ENCODE measurements around the gene CLBA1.
"Not testable (repeated sequence)": the region's sequence is repeated elsewhere in the genome, so short reads cannot be mapped to it uniquely, and the experiment has no call there.

CLBA1 gene

DNA sequence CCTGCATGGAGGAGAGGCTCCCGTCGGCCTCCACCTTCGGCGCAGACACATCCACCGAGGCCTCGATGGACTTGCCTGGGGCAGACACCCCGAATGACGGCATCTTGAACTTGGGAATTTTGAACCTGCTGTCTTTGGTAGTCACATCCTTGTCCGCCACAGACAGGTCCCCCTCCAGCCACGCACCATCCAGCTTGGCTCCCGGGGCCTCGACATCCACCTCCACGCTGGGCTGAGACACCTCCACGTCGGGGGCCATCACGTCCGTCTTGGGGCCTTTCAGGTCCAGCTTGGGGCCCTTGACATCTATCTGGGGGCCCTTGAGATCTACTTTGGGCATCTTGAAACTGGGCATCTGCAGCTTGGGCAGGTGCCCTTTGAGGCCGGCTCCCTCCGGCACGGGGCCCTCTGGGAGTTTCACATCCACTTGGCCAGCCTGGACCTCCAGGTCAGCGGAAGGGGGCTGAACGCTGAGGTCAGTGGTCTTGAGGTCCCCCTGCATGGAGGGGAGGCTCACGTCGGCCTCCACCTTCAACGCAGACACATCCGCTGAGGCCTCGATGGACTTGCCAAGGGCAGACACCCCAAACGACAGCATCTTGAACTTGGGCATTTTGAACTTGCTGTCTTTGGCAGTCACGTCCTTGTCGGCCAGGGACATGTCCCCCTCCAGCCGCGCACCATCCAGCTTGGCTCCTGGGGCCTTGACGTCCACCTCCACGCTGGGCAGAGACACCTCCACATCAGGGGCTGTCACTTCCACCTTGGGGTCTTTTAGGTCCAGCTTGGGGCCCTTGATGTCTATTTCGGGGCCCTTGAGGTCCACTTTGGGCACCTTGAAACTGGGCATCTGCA lies 37.5 kb upstream of the CLBA1 start:
- DNase-seq, result not testable (repeated sequence)

DNA sequence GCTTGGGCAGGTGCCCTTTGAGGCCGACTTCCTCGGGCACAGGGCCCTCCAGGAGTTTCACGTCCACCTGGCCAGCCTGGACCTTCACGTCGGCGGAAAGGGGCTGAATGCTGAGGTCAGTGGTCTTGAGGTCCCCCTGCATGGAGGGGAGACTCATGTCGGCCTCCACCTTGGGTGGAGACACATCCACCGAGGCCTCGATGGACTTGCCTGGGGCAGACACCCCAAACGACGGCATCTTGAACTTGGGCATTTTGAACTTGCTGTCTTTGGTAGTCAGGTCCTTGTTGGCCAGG lies 36.9 kb upstream of the CLBA1 start:
- no peak for DNase-seq

DNA sequence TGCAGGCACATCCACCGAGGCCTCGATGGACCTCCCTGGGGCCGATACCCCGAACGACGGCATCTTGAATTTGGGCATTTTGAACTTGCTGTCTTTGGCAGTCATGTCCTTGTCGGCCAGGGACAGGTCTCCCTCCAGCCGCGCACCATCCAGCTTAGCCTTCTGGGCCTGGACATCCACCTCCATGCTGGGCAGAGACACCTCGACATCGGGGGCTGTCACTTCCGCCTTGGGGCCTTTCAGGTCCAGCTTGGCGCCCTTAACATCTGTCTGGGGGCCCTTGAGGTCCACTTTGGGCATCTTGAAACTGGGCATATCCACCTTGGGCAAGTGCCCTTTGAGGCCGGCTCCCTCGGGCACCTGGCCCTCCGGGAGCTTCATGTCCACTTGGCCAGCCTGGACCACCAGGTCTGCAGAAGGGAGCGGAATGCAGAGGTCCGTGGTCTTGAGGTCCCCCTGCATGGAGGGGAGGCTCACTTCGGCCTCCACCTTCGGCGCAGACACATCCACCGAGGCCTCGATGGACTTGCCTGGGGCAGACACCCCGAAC lies 36.1 kb upstream of the CLBA1 start:
- not testable (repeated sequence) for DNase-seq

DNA sequence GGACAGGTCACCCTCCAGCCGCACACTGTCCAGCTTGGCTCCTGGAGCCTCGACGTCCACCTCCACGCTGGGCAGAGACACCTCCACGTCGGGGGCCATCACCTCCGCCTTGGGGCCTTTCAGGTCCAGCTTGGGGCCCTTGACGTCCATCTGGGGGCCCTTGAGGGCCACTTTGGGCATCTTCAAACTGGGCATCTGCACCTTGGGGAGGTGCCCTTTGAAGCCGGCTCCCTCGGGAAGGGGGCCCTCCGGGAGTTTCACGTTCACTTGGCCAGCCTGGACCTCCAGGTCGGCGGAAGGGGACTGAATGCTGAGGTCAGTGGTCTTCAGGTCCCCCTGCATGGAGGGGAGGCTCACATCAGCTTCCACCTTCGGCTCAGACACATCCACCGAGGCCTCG lies 35.6 kb upstream of the CLBA1 start:
- no peak for DNase-seq

DNA sequence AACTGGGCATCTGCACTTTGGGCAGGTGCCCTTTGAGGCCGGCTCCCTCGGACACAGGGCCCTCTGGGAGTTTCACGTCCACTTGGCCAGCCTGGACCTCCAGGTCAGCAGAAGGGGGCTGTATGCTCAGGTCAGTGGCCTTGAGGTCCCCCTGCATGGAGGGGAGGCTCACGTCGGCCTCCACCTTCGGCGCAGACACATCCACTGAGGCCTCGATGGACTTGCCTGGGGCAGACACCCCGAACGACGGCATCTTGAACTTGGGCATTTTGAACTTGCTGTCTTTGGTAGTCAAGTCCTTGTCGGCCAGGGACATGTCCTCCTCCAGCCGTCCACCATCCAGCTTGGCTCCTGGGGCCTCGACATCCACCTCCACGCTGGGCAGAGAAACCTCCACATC lies 34.9 kb upstream of the CLBA1 start:
- DNase-seq, result not testable (repeated sequence)

GRCh38 chr14:104951863-104952657 lies 33.5 kb upstream of the CLBA1 start:
- not testable (repeated sequence) for DNase-seq

DNA sequence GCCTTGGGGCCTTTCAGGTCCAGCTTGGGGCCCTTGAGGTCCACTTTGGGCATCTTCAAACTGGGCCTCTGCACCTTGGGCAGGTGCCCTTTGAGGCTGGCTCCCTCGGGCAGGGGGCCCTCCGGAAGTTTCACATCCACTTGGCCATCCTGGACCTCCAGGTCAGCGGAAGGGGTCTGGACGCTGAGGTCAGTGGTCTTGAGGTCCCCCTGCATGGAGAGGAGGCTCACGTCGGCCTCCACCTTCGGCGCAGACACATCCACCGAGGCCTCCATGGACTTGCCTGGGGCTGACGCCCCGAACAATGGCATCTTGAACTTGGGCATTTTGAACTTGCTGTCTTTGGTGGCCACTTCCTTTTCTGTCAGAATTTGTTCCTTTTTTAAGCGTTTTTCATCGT lies 32.5 kb upstream of the CLBA1 start:
- no peak for DNase-seq

GRCh38 chr14:104953896-104954656 lies 31.5 kb upstream of the CLBA1 start:
- no peak for DNase-seq

- no peak for DNase-seq
Observed at GRCh38 chr14:104954746-104955395, 30.7 kb upstream of the CLBA1 start.

GRCh38 chr14:104955396-104955770 lies 30.2 kb upstream of the CLBA1 start:
- no peak for DNase-seq

DNA sequence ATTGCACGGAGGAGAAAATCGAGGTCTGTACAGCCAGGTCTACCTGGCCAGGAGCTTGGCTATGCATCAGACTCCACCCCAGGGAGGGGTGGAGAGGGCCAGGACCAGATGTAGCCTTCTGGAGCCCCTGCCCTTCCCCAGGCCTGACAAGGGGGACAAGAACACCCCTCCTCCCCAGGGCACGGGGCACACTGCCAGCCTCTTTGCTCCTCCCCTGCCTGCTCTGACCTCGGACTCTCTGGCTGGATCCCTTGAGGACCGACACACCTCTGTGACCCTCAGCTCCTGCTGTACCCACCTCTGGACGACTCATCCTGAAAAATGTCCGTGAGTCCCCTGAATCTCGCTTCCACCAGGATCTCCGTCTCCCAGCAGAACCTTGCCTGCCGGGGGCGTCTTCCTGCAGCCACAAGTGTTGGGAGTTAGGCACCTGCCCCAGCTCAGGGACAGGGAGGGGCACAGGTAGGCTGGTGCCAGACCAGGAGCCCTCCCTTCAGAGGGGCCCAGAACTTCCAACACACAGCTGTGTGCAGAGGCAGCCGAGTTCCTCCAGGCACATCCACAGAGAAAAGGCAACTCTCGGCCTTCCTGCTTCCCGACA lies 29.2 kb upstream of the CLBA1 start:
- no peak for DNase-seq

- no peak for DNase-seq
Observed at GRCh38 chr14:104957146-104958113, 28.2 kb upstream of the CLBA1 start.

GRCh38 chr14:104964546-104964945 lies 21.0 kb upstream of the CLBA1 start:
- no peak for DNase-seq

DNA sequence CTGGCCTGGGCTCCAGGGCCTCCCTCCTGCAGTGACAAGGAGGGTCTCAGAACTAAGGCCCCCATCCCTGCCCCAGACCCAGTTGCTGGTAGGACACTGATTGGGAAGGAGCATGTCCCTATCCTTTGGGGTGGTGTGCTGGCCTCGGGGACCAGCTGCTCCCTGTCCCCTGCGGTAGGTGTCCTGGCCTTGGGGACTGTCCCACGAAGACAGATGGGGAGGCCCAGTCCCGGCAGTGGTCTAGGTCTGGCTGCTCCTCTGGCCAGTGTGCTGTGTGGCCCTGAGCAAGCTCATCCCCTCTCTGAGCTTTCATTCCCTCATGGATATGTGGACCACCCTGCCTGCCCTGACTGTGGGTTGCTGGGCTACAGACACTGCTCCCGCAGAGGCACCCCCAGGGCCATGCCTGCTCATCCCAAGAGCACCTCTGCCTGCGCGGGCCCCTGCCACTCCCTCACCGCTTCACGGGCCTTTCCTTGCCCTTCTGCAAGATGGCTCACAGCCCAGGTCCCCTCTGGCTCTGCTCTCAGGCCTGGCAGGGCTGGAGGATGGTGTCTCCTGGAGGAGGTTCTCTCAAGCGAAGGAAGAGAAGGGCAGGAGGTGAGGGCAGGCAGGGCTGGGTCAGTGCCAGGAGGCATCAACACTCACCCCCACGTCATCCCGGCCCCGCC lies 19.9 kb upstream of the CLBA1 start:
- no peak for DNase-seq

- DNase-seq, result no peak
Observed at GRCh38 chr14:104966261-104966865, 19.2 kb upstream of the CLBA1 start.

DNA sequence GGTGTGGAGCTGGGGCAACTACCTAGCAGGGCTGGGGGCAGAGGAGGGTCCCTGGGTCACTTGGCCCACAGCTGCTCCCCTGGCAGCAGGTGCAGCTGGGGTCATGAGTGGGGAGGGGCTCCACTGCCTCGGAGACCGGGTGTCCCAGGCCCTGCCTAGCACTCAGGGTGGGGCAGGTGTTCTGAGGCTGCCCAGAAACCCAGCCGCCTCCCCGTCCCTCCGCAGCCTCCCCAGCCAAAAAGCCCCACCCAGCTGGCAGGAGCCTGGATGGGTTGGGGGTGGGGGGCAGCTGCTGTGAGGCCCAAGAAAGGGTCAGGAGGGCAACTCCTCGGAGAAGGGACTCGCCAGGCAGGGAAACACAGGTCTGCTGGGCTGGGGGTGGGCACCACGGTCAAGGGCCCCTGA lies 18.6 kb upstream of the CLBA1 start:
- DNase-seq, result no peak

DNA sequence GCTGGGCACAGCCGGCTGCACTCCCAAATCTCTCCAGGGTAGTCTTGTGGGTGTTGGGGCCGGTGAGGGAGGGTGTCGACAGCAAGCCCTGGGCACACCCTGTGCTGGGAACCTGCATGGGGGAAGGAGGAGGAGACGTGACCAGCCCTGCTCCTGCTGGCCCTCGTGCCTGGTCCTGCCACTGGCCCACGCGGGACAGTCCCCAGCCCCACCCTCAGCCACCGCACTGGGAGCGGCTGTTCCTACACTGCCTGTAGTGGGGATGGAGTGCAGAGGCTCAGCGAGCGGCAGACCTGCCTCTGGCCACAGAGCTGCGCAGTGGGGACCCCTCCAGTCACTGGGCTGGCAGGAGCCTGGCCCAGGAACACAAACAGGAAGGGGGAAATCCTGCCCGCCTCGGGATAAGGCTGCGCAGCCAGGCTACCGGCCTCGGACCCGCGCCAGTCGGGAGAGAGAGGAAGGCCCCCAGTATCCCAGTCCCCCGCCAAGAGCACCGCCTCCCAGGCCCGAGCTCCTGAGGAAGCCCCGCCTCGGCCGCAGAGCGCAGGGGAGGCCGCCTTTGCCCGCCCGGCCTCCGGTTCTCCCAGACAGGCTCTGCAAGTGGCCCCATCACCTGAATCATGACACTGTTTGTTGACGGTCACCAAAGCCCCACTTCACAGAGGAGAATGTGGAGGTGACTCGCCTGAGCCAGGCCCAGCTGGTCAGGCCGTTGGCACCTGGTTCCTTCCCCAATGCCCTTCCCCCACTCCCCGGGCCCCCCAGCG lies 18.0 kb upstream of the CLBA1 start:
- no peak for DNase-seq

- DNase-seq, result no peak
Observed at GRCh38 chr14:104968153-104968527, 17.4 kb upstream of the CLBA1 start.

All from stimulated activated CD4-positive, alpha-beta T cell treated with anti-CD3 and anti-CD28 coated beads, Interleukin-15, amount 100 ng/mL, for 24 hours (primary cell).